PC-9 (cell line): ENCODE data around the gene RASAL2.

Source experiments
- EZH2 ChIP-seq: fragments of 200-600 bp; sonication (generic); IDR thresholded peaks from 2 replicates; pipeline ENCODE4 v1.8.0; 2017; ENCODE audit warnings: antibody characterized with exemption, low read depth
- TF ChIP-seq, protein P1 (sequence below): fragments of 200-600 bp; sonication (generic); conservative IDR thresholded peaks from 2 replicates; pipeline ENCODE4 v1.6.1; 2017; ENCODE audit warnings: mixed run types, antibody characterized with exemption, mild to moderate bottlenecking, moderate library complexity

DNA sequence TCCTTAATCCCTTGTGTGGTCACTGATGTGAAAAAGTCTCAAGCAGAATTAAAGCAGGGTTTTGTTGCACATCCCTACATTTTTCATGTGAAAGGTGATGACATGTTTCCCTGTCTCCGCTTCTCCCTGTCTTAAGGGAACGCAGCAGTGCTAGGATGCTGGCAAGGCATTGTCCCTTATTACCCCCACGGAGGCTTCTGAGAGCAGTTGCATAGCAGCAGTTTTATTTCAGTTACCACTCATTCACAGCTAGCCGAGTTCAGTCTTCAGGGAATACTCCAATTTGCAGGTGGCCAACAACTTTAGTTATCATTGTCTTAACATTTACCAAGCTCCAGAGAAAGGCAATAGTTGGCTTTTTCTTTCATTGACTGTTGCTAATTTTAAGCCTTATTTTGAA, 313.8 kb downstream of the RASAL2 start:
- TF ChIP-seq, protein P1, sequence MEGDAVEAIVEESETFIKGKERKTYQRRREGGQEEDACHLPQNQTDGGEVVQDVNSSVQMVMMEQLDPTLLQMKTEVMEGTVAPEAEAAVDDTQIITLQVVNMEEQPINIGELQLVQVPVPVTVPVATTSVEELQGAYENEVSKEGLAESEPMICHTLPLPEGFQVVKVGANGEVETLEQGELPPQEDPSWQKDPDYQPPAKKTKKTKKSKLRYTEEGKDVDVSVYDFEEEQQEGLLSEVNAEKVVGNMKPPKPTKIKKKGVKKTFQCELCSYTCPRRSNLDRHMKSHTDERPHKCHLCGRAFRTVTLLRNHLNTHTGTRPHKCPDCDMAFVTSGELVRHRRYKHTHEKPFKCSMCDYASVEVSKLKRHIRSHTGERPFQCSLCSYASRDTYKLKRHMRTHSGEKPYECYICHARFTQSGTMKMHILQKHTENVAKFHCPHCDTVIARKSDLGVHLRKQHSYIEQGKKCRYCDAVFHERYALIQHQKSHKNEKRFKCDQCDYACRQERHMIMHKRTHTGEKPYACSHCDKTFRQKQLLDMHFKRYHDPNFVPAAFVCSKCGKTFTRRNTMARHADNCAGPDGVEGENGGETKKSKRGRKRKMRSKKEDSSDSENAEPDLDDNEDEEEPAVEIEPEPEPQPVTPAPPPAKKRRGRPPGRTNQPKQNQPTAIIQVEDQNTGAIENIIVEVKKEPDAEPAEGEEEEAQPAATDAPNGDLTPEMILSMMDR: no peak
- TF ChIP-seq EZH2: no peak
